ENCODE data around the gene CITED4. TPM values are rescaled to one million over a fixed set of nuclear protein-coding genes. Genes with fewer than 3 reads are reported as not detected.

CITED4 gene
- total RNA-seq, 1 donor from 2014 or later: 14.2 TPM

- no peaks in the 10 kb centered on the region for H3K9me3 Mint-ChIP-seq
- peaks cover under 1% of the 10 kb centered on the region for H3K4me1 Mint-ChIP-seq
- no peak for DNase-seq (ENCODE audit: low spot score in 2 of 2, unreplicated experiment in 2 of 2)
- no peak for TF ChIP-seq CTCF (IDR thresholded peaks at IDR 0.05; ENCODE audit: unreplicated experiment)
- H3K27ac Mint-ChIP-seq: no peak overlapping the region
- no peaks in the 10 kb centered on the region for H3K27me3 Mint-ChIP-seq (ENCODE audit: low read depth)
- no peak overlapping the region for H3K4me3 Mint-ChIP-seq
- no peaks in the 10 kb centered on the region for H3K36me3 Mint-ChIP-seq
Observed at GRCh38 chr1:40831001-40831732, 31.0 kb downstream of the CITED4 start.

GRCh38 chr1:40830419-40830943, 31.7 kb downstream of the CITED4 start:
- Mint-ChIP-seq H3K4me1 (peaks cover 6% of the 10 kb centered on the region), H3K4me3 (no peak overlapping the region), H3K27ac (no peak overlapping the region), H3K9me3 (no peaks in the 10 kb centered on the region), H3K36me3 (no peaks in the 10 kb centered on the region), H3K27me3 (ENCODE audit: low read depth) (no peaks in the 10 kb centered on the region)
- TF ChIP-seq CTCF (IDR thresholded peaks at IDR 0.05; ENCODE audit: unreplicated experiment): no peak
- no peak for DNase-seq (ENCODE audit: low spot score in 2 of 2, unreplicated experiment in 2 of 2)

- TF ChIP-seq CTCF (IDR thresholded peaks at IDR 0.05; ENCODE audit: unreplicated experiment): no peak
Observed at GRCh38 chr1:40829631-40830245, 32.4 kb downstream of the CITED4 start.

GRCh38 chr1:40825996-40826395, 36.2 kb downstream of the CITED4 start:
- H3K4me3 Mint-ChIP-seq: no peak overlapping the region
- no peaks in the 10 kb centered on the region for H3K9me3 Mint-ChIP-seq
- DNase-seq (ENCODE audit: low spot score in 2 of 2, unreplicated experiment in 2 of 2): no peak
- peaks cover 19% of the 10 kb centered on the region for H3K4me1 Mint-ChIP-seq
- H3K27ac Mint-ChIP-seq: peak overlapping the region; percentile 85
- H3K36me3 Mint-ChIP-seq: no peaks in the 10 kb centered on the region
- TF ChIP-seq CTCF (IDR thresholded peaks at IDR 0.05; ENCODE audit: unreplicated experiment): no peak
- H3K27me3 Mint-ChIP-seq (ENCODE audit: low read depth): no peaks in the 10 kb centered on the region

More at GRCh38 chr1:40829631-40830245, 32.4 kb downstream of the CITED4 start:
- H3K27me3 Mint-ChIP-seq (ENCODE audit: low read depth): no peaks in the 10 kb centered on the region
- no peak for DNase-seq (ENCODE audit: low spot score in 2 of 2, unreplicated experiment in 2 of 2)
- H3K4me1 Mint-ChIP-seq: peaks cover 13% of the 10 kb centered on the region
- H3K4me3 Mint-ChIP-seq: no peak overlapping the region
- no peaks in the 10 kb centered on the region for H3K9me3 Mint-ChIP-seq
- H3K27ac Mint-ChIP-seq: no peak overlapping the region
- no peaks in the 10 kb centered on the region for H3K36me3 Mint-ChIP-seq

- Mint-ChIP-seq H3K9me3 (no peaks in the 10 kb centered on the region), H3K36me3 (no peaks in the 10 kb centered on the region), H3K27me3 (ENCODE audit: low read depth) (no peaks in the 10 kb centered on the region), H3K27ac (peak overlapping the region; percentile 83), H3K4me3 (no peak overlapping the region), H3K4me1 (peaks cover 19% of the 10 kb centered on the region)
- TF ChIP-seq CTCF (IDR thresholded peaks at IDR 0.05; ENCODE audit: unreplicated experiment): no peak
- no peak for DNase-seq (ENCODE audit: low spot score in 2 of 2, unreplicated experiment in 2 of 2)
Observed at GRCh38 chr1:40825435-40825788, 36.8 kb downstream of the CITED4 start.

Measured in mesothelial cell of epicardium (in vitro differentiated cells).